Endothelial cell of umbilical vein (primary cell): ENCODE measurements around the gene TOP2A. TPM values are rescaled to one million over a fixed set of nuclear protein-coding genes. Genes with fewer than 3 reads are reported as not detected.

Experiments used
- BruUV-seq: library from RNA; stranded (reverse); fragments of 400-500 nt; replicated peaks from 2 replicates; lab custom pipeline; 2021; lab: Mats Ljungman, UMichigan
- CTCF ChIA-PET: fragments of 300-600, 350-600 bp; sonication (Branson Sonifier 250); formaldehyde crosslinking; loops from one replicate; lab custom pipeline; 2021; ENCODE audit warnings: antibody characterized with exemption, inconsistent platforms; lab: Charles Lee
- POLR2A ChIA-PET: fragments of 300-600, 350-600 bp; sonication (Branson Sonifier 250); formaldehyde crosslinking; loops from one replicate; lab custom pipeline; 2021; ENCODE audit warnings: antibody characterized with exemption, inconsistent platforms; lab: Charles Lee
- DNase-seq: peaks from one replicate; pipeline ENCODE4 v3.0.0-alpha.2; 2011; ENCODE audit warnings: low read depth, low spot score
- FAIRE-seq: peaks from 2 replicates; lab custom pipeline; 2011; peaks lifted over from hg19 to GRCh38; lab: Jason Lieb, UNC
- H2AFZ ChIP-seq: 2 replicates; pipeline ENCODE4 v1.6.0; 2012; ENCODE audit warnings: low read depth, low read length, control low read depth, inconsistent platforms
- H3K27ac ChIP-seq: 2 replicates; pipeline ENCODE4 v1.5.1; 2011; ENCODE audit warnings: low read depth, mild to moderate bottlenecking, control low read depth, low read length, moderate library complexity; ENCODE audit not compliant: insufficient read depth
- H3K27me3 ChIP-seq, 2 experiments: 2 replicates each; pipeline versions ENCODE4 v1.6.0 to v1.6.1; 2011; ENCODE audit warnings: low read length in 2 of 2, mixed read lengths in 1 of 2; ENCODE audit not compliant: control insufficient read depth in 2 of 2, insufficient read depth in 2 of 2
- H3K36me3 ChIP-seq, 2 experiments: 2 replicates in 1 of 2; 3 replicates in 1 of 2; pipeline ENCODE4 v1.5.1; 2011; ENCODE audit warnings: low read length in 2 of 2, mild to moderate bottlenecking in 1 of 2, moderate library complexity in 1 of 2; ENCODE audit not compliant: control insufficient read depth in 2 of 2, insufficient read depth in 2 of 2; ENCODE audit errors: extremely low read depth in 1 of 2
- H3K4me1 ChIP-seq: 3 replicates; pipeline ENCODE4 v1.5.1; 2011; ENCODE audit warnings: mild to moderate bottlenecking, low read length; ENCODE audit not compliant: control insufficient read depth, insufficient read depth; ENCODE audit errors: extremely low read depth
- H3K4me2 ChIP-seq: 2 replicates; pipeline ENCODE4 v1.6.1; 2011; ENCODE audit warnings: low read length, control low read depth, mixed read lengths; ENCODE audit not compliant: insufficient read depth
- H3K4me3 ChIP-seq, 3 experiments: fragments of 200-600 bp in 1 of 3; sonication (generic), shearing (Covaris generic) in 1 of 3; replicated peaks in 1 of 3; 2 replicates each; pipeline ENCODE4 v1.5.1; 2011 to 2016; ENCODE audit warnings: control low read depth in 3 of 3, low read length in 3 of 3, mild to moderate bottlenecking in 2 of 3, inconsistent platforms in 1 of 3, low read depth in 1 of 3, moderate library complexity in 1 of 3; ENCODE audit not compliant: insufficient read depth in 1 of 3
- H3K79me2 ChIP-seq: 2 replicates; pipeline ENCODE4 v1.6.0; 2012; ENCODE audit warnings: low read length, inconsistent platforms; ENCODE audit not compliant: control insufficient read depth, insufficient read depth
- H3K9ac ChIP-seq: replicated peaks from 2 replicates; pipeline ENCODE3; 2011; ENCODE audit warnings: low read length, control low read depth; ENCODE audit not compliant: insufficient read depth; ENCODE audit errors: extremely low read depth
- H3K9me1 ChIP-seq: replicated peaks from 3 replicates; pipeline ENCODE4 v1.6.0; 2011; ENCODE audit warnings: mild to moderate bottlenecking, low read length; ENCODE audit not compliant: control insufficient read depth, insufficient read depth; ENCODE audit errors: extremely low read depth
- H3K9me3 ChIP-seq: replicated peaks from 2 replicates; pipeline ENCODE4 v1.5.1; 2012; ENCODE audit warnings: low read length, inconsistent platforms; ENCODE audit not compliant: control insufficient read depth, insufficient read depth
- H4K20me1 ChIP-seq: replicated peaks from 2 replicates; pipeline ENCODE3; 2011; ENCODE audit warnings: mild to moderate bottlenecking, low read length; ENCODE audit not compliant: control insufficient read depth, insufficient read depth; ENCODE audit errors: extremely low read depth
- CTCF ChIP-seq, 2 donors: IDR thresholded peaks; 1 replicate in 1 of 2; 2 replicates in 1 of 2; pipeline ENCODE4 v1.5.1; 2011; ENCODE audit warnings: low read length in 2 of 2, mild to moderate bottlenecking in 2 of 2, moderate library complexity in 2 of 2, control low read depth in 1 of 2, inconsistent platforms in 1 of 2, low read depth in 1 of 2; ENCODE audit not compliant: insufficient read depth in 1 of 2; ENCODE audit errors: extremely low read depth in 1 of 2
- GATA2 ChIP-seq: IDR thresholded peaks from 2 replicates; pipeline ENCODE4 v1.7.0; 2011; ENCODE audit warnings: low read depth, mild to moderate bottlenecking, moderate library complexity, mixed read lengths, low read length; ENCODE audit not compliant: insufficient read length, insufficient read depth
- MAX ChIP-seq: IDR thresholded peaks from 2 replicates; pipeline ENCODE4 v1.6.1; 2011; ENCODE audit not compliant: insufficient read depth, insufficient read length
- dilution Hi-C: fragments of 300-500 bp; cut with MboI; formaldehyde crosslinking; loops from one replicate; pipeline ENCODE4 v1.15.0; 2019; ENCODE audit warnings: low sequenced_read_pairs; ENCODE audit not compliant: extremely low pct_ligation_motif_present
- intact Hi-C: fragments of 100-400 bp; cut with micrococcal nuclease; formaldehyde crosslinking; loops from one replicate; pipeline ENCODE4 v1.10.0; 2022
- polyA plus RNA-seq, 4 experiments: library from polyadenylated mRNA; depleted of rRNA in 3 of 4; stranded (reverse) in 3 of 4; unstranded in 1 of 4; fragments of >200 nt; gene quantifications; 2 replicates each; pipeline versions ENCODE4 v1.2.1 to v1.2.3, GENCODE V29; 2011 to 2012; ENCODE audit warnings: missing spikeins in 1 of 4
- total RNA-seq: library from RNA; stranded (reverse); gene quantifications from 2 replicates; pipeline ENCODE4 v1.2.3, GENCODE V29; 2021

TOP2A gene
- total and polyA plus RNA-seq, 2 donors (not counting 3 experiments of a cell fraction or from before 2014, with no cell fraction given) = 31.3 to 160 TPM

GRCh38 chr17:40450175-40450574 is 32.5 kb upstream of the TOP2A start:
- no peaks in the 10 kb centered on the region for H3K9me3 ChIP-seq
- FAIRE-seq (peak; percentile 84), DNase-seq (peak; percentile 65)
- TF ChIP-seq GATA2 = no peak
- peak; percentile 64 to 75 for TF ChIP-seq CTCF (IDR thresholded peaks at IDR 0.05; ENCODE audit: extremely low read depth in 1 of 2, insufficient read depth in 1 of 2, low read depth in 1 of 2, low read length in 2 of 2)
- intact Hi-C loops (loop anchor here (1.0 kb wide), 1 partner anchor 9 kb away; no protein-coding TSS in a partner anchor), dilution Hi-C loops (no loop called here)
- H2AFZ ChIP-seq = no peak overlapping the region
- ChIA-PET CTCF (interaction anchor here (0.6 to 6.8 kb wide), 17 partner anchors 9 to 110 kb away, joined by 3 to 48 read pairs (median 4); no protein-coding TSS in a partner anchor), POLR2A (no interaction called here)
- no peak overlapping the region for H3K9ac ChIP-seq
- H3K27ac ChIP-seq = no peak overlapping the region
- BruUV-seq = no TSS peak
- H4K20me1 ChIP-seq = peaks cover 3% of the 10 kb centered on the region
- no peak overlapping the region for H3K4me2 ChIP-seq
- H3K4me3 ChIP-seq = no peak overlapping the region
- peaks cover 68% of the 10 kb centered on the region for H3K79me2 ChIP-seq
- no peaks in the 10 kb centered on the region for H3K9me1 ChIP-seq
- peaks cover 53% of the 10 kb centered on the region for H3K4me1 ChIP-seq
- H3K27me3 ChIP-seq = no peaks in the 10 kb centered on the region
- peaks cover 18 to 34% of the 10 kb centered on the region in 2 experiments for H3K36me3 ChIP-seq

GRCh38 chr17:40448639-40449261 is 31.1 kb upstream of the TOP2A start:
- dilution Hi-C loops (no loop called here), intact Hi-C loops (no loop called here)
- ChIA-PET CTCF (interaction anchor here (1.0 to 6.8 kb wide), 8 partner anchors 12 to 112 kb away, joined by 3 to 48 read pairs (median 6); no protein-coding TSS in a partner anchor), POLR2A (no interaction called here)
- Histone ChIP-seq H3K36me3 (peaks cover 14 to 22% of the 10 kb centered on the region in 2 experiments), H3K79me2 (peaks cover 82% of the 10 kb centered on the region), H3K4me1 (peaks cover 53% of the 10 kb centered on the region), H2AFZ (no peak overlapping the region), H4K20me1 (peaks cover 3% of the 10 kb centered on the region), H3K27me3 (no peaks in the 10 kb centered on the region), H3K4me2 (peak overlapping the region; percentile 49), H3K9me3 (no peaks in the 10 kb centered on the region), H3K9me1 (no peaks in the 10 kb centered on the region), H3K9ac (no peak overlapping the region), H3K27ac (peak overlapping the region; percentile 38), H3K4me3 (no peak overlapping the region)
- no peak for FAIRE-seq
- TF ChIP-seq MAX = peak; percentile 50
- TF ChIP-seq GATA2 = no peak
- BruUV-seq = no TSS peak
- peak; percentile 17 for DNase-seq
